HS-27A (cell line): ENCODE results near the gene AUTS2.

Experiments used
- DNase-seq: peaks from one replicate; pipeline ENCODE4 v3.0.0-alpha.2; 2012; ENCODE audit warnings: low read depth, missing footprints

The AUTS2 gene

GRCh38 chr7:69893906-69894305 is 295.6 kb downstream of the AUTS2 start:
- no peak for DNase-seq

- DNase-seq, result no peak
Observed at GRCh38 chr7:69895446-69895845, 297.2 kb downstream of the AUTS2 start.

GRCh38 chr7:69896121-69896520 is 297.8 kb downstream of the AUTS2 start:
- no peak for DNase-seq

GRCh38 chr7:69898189-69898588 is 299.9 kb downstream of the AUTS2 start:
- no peak for DNase-seq

- no peak for DNase-seq
Observed at GRCh38 chr7:69903410-69903809, 305.1 kb downstream of the AUTS2 start.

GRCh38 chr7:69906283-69906995 is 308.2 kb downstream of the AUTS2 start:
- no peak for DNase-seq

- DNase-seq, result no peak
Observed at GRCh38 chr7:69907720-69908119, 309.4 kb downstream of the AUTS2 start.

GRCh38 chr7:69908454-69908853 is 310.2 kb downstream of the AUTS2 start:
- DNase-seq, result no peak

GRCh38 chr7:69910150-69910549 is 311.9 kb downstream of the AUTS2 start:
- no peak for DNase-seq

- no peak for DNase-seq
Observed at GRCh38 chr7:69911337-69911736, 313.1 kb downstream of the AUTS2 start.

GRCh38 chr7:69912141-69912540 is 313.9 kb downstream of the AUTS2 start:
- DNase-seq, result no peak

- DNase-seq, result no peak
Observed at GRCh38 chr7:69912846-69913245, 314.6 kb downstream of the AUTS2 start.

- DNase-seq, result no peak
Observed at GRCh38 chr7:69919426-69920111, 321.3 kb downstream of the AUTS2 start.

GRCh38 chr7:69920797-69921196 is 322.5 kb downstream of the AUTS2 start:
- no peak for DNase-seq

- DNase-seq, result no peak
Observed at GRCh38 chr7:69922026-69922803, 323.9 kb downstream of the AUTS2 start.

GRCh38 chr7:69927461-69927860 is 329.2 kb downstream of the AUTS2 start:
- DNase-seq, result no peak

GRCh38 chr7:69928621-69929020 is 330.3 kb downstream of the AUTS2 start:
- DNase-seq, result no peak

GRCh38 chr7:69929622-69930021 is 331.3 kb downstream of the AUTS2 start:
- DNase-seq, result no peak

- DNase-seq, result no peak
Observed at GRCh38 chr7:69932034-69932628, 333.9 kb downstream of the AUTS2 start.

GRCh38 chr7:69934144-69934903 is 336.0 kb downstream of the AUTS2 start:
- DNase-seq, result no peak

GRCh38 chr7:69935107-69935506 is 336.8 kb downstream of the AUTS2 start:
- no peak for DNase-seq

- no peak for DNase-seq
Observed at GRCh38 chr7:69937097-69937496, 338.8 kb downstream of the AUTS2 start.
